CD4-positive, alpha-beta T cell treated with Interleukin-21 for 1 hour (primary cell): Measurements from ENCODE around the gene TMEM41B.
"Not testable (repeated sequence)": the region's sequence is repeated elsewhere in the genome, so short reads cannot be mapped to it uniquely, and the experiment has no call there.

Experiments
- DNase-seq: peaks from one replicate; pipeline ENCODE4 v3.0.0-alpha.2; 2020

The TMEM41B gene, protein sequence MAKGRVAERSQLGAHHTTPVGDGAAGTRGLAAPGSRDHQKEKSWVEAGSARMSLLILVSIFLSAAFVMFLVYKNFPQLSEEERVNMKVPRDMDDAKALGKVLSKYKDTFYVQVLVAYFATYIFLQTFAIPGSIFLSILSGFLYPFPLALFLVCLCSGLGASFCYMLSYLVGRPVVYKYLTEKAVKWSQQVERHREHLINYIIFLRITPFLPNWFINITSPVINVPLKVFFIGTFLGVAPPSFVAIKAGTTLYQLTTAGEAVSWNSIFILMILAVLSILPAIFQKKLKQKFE

DNA sequence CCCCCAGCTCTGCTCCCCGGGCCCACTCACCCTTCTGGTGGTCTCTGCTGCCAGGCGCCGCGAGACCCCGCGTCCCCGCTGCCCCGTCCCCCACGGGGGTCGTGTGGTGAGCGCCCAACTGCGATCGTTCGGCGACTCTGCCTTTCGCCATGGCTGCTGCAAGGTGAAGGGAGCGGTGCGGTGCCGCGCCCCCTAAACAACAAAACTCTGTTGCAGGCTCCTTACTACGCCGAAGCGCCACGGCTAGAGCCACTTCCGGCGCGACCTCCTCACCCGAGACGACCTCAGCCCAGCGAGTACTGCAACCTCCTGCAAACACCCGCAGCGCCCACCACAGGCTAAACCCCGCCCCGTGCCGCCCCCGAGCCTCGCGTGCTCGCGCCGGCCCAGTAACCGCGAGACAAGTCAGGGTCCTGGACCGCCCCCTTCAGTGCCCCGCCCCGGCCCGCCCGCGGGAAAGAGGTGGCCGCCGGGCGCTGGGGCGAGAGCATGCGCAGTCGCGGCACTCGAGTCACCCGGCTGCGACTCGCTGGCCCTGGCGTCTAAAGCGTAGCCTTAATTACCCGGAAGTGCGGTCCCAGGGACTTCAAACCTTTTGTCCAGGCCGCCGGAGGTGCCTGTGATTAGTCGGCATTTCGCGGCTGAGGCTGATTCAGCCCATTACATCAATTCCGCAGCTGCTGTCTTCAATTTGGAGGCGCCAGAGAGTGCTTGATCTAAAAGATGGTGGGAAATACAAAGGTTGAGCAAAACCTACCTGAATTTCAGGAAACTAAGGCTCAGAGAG is at the start of gene TMEM41B:
Gene TMEM41B (minus strand): TSS at position 303 of the 787 bp plus-strand sequence. CDS start 152 bp downstream, at position 151.
- DNase-seq, result peak; percentile 99

DNA sequence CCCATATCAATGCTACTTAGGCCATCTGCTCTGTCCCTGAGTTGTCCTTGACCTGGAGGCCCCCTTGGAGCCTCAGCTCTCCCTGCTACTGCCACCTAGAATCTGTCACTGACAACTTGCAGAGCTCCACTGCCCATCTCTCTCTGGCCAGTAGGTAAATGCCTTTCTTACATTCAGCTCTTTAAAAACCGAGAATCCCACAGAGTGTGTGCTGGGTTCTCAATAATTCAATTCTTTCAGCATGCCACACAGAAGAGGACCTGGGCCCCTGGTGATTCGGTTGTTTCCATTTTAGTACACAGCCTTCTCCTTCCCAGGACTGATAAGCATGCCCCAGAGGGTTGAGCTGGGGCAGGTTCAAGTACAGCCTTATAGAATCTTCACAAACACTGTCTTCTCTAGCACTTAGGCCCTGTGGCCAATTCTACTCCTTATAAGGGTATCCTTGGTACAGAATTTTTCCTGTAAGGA is 48.0 kb upstream of the TMEM41B start:
- no peak for DNase-seq

DNA sequence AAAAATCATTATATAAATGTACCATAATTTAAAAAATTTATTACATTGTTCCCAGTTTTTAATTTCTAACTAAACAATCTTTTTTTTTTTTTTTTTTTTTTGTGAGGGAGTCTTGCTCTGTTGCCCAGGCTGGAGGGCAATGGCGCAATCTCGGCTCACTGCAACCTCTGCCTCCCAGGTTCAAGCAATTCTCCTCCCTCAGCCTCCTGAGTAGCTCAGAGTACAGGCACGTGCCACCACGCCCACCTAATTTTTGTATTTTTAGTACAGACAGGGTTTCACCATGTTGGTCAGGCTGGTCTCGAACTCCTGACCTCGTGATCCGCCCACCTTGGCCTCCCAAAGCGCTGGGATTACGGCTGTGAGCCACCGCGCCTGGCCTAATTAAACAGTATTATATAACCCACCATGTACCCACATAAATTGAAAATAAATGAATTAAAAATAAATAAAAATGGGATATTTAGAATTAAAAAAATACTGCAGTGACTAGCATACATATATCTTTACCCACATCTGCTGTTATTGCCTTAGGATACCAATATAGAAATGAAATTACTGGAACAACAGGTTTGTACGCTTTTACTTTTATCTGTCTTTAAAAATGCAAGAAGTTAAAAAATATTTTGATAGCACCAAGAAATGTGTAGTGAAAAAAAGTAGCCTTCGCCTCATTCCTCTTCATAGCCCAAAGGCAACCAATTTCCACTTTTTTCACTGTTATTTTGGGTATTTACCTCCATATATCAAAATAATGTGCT is 46.6 kb upstream of the TMEM41B start:
- DNase-seq, result not testable (repeated sequence)

DNA sequence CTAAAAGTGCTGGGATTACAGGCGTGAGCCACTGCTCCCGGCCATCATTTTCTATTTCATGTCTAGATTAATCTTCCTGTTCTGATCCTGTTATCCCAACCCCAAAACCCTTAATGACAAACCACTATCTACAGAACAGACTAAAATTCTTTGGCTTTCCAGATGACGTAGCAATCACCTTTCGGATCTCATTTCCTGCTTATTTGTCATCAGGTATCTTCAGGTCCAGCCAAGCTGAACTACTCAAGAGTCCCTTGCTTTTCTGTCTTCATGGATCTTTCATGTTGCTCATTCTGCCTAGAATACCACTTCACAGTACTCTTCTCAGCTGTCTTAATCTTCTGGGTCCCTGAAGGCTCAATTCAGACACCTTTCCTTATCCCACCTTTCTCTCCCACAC is 42.6 kb upstream of the TMEM41B start:
- no peak for DNase-seq

DNA sequence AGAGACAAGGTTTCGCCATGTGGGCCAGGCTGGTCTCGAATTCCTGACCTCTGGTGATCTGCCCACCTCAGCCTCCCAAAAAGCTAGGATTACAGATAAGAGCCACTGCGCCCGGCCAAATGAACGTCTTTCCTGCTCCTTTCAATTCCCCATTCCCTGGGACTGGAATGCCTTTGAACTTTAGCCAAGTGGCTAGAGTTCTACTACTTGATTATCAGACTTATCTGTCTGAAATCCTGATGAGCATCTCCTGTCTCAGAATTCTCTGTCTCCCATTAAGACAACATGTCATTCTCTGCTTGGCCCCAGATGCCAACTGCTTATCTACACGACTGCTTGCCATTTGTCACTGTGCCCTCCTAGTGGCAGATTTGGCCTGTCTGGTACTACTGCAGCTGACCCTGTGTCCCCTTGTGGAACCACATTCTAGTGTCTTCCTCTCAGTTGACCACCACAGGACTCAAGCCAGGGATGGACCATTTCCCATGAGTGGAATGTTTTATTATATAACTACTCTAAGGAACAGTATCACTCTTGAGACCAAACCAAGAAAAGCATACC is 37.0 kb upstream of the TMEM41B start:
- no peak for DNase-seq

DNA sequence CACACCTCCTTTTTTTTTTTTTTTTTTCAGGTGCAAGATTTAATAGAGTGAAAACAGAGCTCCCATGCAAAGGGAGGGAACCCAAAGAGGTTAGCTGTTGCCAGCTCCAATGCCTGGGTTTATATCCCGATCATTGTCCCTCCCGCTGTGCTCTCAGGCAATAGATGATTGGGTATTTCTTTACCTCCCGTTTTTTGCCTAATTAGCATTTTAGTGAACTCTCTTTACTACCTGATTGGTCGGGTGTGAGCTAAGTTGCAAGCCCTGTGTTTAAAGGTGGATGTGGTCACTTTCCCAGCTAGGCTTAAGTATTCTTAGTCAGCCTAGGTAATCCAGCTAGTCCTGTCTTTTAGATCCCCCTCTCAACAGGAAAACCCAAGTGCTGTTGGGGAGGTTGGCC is 33.4 kb upstream of the TMEM41B start:
- not testable (repeated sequence) for DNase-seq

DNA sequence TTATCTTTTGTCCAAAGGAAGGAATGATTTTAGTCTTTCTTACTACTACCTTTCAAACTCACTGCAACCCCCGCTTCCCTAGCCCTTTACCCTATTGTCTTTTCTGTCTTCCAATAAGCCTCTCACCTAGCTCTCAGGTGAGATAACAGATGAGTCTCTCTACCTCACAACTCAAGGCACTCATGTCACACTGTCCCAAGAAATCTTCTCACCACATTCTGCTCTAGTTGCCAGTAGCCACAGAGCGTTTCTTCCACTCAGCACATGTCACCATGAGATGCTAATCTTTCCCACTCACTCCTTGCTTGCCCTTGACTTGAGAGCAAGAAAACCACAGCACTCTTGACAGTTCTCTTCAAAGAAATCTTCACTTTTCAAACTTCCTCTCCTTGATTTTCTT is 32.7 kb upstream of the TMEM41B start:
- DNase-seq, result peak; percentile 17

DNA sequence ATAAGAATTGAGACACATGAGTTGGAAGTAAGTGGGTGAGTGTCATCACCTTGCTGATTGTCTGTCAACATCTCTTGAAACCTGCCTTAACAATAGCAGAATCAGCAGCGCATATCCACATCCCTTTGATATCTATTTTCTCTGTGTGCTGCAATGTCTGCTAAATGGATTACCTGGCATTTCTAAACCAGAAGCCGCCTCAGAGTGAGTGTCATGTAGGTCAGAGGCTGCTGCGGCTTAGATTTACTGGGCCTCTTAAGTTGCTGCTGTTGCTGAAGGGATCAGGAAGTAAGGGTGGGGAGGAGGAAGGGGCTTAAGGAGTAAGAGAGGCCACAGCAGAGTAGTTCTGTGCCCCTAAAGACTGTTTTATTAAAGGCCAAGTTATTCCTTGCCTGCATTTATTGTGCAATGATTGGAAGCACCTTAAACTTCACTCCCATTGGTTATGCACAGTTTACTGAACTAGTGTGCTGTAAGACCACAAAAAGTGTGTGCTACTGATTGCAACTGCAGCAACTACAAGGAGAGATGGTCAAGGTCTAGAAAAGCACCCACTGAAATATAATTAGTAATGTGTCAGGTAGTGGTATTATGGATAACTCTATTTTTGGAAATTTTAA is 29.8 kb upstream of the TMEM41B start:
- no peak for DNase-seq

DNA sequence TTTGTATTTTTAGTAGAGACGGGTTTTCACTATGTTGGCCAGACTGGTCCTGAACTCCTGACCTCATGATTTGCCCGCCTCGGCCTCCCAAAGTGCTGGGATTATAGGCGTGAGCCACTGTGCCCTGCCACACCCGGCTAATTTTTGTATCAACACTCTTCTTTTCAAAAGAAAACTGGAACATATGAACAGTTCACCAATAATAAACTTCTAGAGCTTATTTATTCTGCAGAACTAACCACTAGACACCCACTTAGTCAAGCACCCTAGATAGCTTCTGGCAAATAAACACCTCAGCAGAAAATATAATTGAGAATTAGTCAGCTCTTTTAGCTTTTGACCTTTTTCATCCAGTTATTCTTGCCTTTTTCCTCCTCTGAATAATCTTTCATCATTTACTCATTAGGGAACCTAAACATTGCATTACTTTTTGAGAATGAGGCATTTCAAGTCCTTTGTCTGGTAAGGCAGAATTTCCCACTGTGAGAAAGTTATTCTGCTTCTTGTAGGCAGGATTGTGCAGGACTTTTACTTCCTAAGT is 27.3 kb upstream of the TMEM41B start:
- no peak for DNase-seq

DNA sequence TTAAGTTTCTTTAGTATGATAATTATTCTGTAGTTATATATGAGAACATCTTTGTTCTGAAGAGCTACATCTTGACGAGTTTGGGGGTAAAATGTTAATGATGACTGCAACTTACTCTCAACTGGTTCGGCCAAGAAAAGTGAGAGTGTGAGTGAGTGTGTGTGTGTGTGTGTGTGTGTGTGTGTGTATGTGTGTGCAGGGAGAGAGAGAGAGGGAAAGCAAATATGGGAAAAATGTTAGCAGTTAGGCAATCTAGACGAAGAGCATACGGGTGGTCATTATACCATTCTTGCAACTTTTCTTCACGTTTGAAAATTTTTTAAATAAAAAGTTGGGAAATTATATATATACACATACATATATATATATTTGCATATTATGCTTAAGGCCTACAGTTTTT is 18.3 kb upstream of the TMEM41B start:
- DNase-seq, result no peak

DNA sequence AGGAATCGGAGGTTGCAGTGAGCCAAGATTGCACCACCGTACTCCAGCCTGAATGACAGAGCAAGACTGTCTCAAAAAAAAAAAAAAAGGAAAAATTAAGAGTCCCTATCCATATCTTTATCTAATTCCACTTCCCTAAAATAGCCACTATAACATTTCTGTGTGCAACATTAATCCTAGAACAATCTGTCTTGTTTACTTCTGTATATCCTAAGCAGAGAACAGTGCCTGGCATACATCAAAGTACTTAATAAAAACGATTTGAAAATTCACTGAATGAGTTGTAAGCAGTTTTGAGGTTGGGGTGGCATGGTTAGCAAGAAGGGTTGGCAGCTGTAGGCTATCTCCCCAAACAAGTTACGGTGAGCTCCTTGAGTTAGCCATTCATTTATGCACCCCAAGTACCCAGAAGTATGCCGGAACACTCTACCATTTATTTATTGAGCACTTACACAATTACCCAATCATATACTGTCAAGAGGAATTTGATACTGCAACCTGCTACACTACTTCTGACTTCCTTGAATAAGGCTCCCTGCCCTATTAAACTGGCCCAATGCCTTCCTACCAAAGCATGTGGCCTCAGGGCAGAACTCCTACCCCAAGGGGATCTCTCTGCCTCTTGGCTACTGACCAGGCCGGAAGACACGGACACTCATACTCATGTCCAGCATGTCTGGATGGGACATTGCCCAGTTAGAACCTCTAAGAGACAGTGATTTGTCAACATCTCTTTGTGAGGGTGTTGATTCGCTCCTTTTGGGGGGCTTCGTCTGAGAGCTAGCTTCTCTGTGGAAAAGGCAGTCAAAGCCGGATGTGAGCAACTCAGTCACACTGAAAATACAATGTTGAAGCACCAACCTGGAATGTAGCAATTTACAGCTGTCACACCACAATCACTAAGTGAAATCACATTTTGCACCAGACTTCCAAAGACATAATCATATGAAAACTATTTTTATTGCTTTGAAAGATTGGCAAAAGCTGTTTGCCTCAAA is 16.3 kb upstream of the TMEM41B start:
- DNase-seq, result no peak

DNA sequence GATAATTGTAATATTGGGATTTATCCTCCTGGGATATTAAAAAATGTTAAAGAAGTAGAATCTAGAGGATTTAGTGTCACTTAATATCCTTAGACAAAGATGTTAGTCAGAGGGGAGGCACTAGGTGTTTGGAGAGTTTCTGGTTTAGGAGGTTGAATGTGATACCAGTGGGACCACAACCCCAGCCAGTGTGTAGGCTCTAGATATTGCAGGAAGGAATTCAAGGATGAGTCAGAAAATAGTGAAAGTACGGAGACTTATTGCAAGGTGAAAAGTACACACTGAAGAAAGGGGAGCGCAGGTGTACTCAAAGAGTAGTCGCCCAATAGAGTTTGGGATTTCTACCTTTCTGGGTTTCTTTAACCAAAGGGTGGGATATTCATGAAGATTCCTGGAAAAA is 5.7 kb upstream of the TMEM41B start:
- DNase-seq, result no peak

DNA sequence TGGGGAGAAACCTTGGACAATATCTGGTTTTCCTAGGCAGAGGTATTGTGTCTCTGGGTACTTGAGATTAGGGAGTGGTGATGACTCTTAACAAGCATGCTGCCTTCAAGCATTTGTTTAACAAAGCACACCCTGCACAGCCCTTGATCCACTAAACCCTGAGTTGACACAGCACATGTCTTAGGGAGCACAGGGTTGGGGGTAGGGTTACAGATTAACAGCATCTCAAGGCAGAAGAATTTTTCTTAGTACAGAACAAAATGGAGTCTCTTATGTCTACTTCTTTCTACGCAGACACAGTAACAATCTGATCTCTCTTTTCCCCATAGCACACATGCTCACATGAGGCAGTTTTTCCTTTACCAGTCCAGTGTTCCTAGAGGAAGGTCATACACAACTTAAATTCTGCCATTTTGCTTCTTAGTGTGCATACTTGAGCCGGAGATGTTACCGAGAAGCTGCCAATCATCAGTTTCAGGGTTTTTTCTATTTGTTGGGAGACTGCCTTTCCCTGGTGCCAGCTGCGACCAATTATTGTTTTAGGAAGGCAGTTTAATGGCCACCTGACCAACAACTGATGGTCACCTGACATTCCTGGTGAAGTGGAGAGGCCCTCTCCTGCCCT is 5.1 kb upstream of the TMEM41B start:
- not testable (repeated sequence) for DNase-seq

DNA sequence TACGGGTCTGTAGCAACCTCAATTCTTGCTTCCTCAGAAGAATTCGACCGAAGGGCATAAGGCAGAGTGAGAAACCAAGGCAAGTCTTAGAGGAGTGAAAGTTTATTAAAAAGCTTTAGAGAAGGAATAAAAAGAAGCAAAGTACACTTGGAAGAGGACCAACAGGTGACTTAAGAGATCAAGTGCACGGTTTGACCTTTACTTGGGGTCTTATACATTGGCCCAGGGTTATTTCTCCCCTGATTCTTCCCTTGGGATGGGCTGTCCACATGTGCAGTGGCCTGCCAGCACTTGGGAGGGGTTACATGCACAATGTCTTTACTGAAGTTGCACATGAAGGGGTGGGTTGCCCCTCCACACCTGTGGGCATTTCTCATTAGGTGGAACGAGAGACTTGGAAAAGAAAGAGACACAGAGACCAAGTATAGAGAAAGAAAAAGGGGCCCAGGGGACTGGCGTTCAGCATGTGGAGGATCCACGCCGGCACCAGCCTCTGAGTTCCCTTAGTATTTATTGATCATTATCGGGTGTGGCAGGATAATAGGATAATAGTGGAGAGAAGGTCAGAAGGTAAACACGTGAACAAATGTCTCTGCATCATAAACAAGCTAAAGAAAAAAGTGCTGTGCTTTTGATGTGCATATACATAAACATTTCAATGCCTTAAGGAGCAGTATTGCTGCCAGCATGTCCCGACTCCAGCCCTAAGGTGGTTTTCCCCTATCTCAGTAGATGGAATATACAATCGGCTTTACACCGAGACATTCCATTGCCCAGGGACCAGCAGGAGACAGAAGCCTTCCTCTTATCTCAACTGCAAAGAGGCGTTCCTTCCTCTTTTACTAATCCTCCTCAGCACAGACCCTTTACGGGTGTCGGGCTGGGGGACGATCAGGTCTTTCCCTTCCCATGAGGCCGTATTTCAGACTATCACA is 4.3 kb upstream of the TMEM41B start:
- DNase-seq, result not testable (repeated sequence)

DNA sequence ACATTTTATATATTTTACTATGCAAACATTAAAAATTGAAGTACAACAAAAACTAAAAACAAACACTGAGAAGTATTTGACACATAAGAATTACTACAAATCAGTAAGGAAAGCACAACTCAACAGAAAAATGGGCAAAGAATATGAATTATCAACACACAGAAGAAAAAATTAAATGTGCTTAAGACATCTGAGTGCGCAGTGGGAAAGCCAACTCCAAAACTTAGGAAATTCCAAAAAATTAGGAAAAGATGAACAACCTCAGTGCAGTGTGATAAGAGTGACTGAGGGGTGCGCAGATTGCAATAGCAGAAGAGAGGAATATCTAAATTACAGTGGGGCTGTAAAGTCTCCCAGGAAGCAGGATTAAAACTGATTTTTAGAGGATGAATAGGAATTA is 1.9 kb upstream of the TMEM41B start:
- no peak for DNase-seq

DNA sequence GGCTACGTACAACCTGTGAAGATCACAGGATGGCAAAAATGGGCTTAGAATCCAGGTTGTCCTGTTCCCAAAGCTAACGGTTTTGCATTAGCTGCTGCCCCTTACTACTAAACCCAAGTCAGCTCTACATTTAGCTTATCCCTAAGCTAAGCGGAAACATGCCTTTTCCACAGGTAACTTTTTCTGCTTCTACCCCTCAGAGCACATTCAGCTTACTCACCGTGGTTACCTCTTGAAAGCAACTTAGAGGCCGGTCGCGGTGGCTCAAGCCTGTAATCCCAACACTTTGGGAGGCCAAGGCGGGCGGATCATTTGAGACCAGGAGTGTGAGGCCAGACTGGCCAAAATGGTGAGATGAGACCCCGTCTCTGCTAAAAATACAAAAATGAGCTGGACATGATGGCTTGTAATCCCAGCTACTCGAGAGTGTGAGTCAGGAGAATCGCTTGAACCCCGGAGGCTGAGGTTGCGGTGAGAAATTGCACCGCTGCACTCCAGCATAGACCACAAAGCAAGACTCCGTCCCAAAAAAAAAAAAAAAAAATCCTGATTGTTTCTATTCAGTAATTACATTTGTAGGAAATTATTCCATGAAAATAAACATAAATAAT is 790 bp upstream of the TMEM41B start:
- no peak for DNase-seq

DNA sequence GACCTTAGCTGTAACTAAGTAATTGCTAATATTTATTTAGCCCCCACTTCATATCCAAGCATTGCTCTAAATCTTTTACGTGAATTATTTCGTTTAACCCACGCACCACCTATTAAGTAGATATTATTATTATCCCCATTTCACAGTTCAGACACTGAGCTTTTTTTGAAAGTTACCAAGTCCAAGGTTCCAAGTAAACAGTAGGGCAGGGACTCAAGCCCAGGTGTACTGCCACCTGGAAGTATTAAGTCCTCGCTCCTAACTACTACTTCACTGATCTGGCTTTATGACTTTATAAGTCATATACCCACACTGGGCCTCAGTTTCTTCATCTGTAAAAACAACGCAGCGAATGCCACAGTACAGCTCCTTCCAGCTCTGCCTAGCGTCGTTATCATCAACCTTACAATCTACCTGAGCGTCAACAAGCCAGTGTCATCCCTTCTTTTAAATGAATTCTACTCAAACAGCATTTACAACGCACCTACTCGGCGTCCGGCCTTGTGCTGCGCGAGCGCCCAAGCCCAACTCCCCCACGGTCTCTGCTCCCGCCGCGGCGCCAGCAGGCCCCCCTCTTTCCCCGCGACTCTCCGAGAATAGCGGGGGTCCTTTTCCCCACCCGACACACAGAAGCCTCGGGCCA is 624 bp downstream of the TMEM41B start:
- DNase-seq, result peak; percentile 26

DNA sequence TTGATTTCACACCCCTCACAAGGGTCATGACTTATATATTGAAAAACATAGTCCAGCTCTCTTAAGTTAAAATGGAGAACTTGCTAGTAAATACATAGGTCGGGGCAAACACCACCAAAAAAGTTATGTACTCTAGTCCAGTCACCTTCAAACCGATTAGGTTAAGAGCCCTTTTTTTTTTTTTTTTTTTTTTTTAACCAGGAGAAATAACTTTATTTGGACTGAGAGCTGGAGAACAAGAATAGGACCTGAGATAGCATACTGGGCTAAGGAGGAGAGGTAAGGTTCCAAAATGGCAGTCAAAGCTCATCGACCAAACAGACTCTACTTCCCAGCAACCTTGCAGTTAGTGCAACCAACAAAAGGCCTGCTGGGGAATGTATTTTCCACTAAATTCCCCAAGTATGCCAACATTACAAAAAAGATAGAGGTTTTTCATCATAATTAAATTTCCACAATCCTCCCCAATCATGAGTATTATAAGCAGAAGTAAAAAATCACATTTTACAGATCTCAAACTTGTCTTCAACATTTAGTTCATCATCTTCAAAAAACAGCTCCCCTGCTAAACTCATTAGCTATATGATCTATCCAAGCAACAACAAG is 3.8 kb downstream of the TMEM41B start:
- no peak for DNase-seq
